WTC11 (cell line): ENCODE data around the gene VAT1. TPM values are rescaled to one million over a fixed set of nuclear protein-coding genes. Genes with fewer than 3 reads are reported as not detected.

Experiments used
- AFF4 ChIP-seq: sonication (generic); formaldehyde crosslinking; IDR thresholded peaks from 2 replicates; pipeline ENCODE4 v1.8.1; 2023; ENCODE audit warnings: mild to moderate bottlenecking, missing genetic modification reagents, borderline replicate concordance
- AR ChIP-seq: fragments of 250-450 bp; sonication (Bioruptor Pico); IDR thresholded peaks from 2 replicates; pipeline ENCODE4 v1.9.0; 2021; ENCODE audit warnings: mild to moderate bottlenecking
- CREM ChIP-seq: sonication (generic); formaldehyde crosslinking; IDR thresholded peaks from 2 replicates; pipeline ENCODE4 v1.8.1; 2022; ENCODE audit warnings: mild to moderate bottlenecking, missing genetic modification reagents, moderate library complexity
- CTCF ChIP-seq: fragments of 200-600 bp; IDR thresholded peaks from 2 replicates; pipeline ENCODE4 v1.8.0; 2022; ENCODE audit warnings: antibody characterized with exemption
- EMX1 ChIP-seq: fragments of 250-450 bp; sonication (Bioruptor Pico); IDR thresholded peaks from 2 replicates; pipeline ENCODE4 v1.8.0; 2021; ENCODE audit warnings: mild to moderate bottlenecking
- FOXK1 ChIP-seq: sonication (generic); formaldehyde crosslinking; IDR thresholded peaks from 2 replicates; pipeline ENCODE4 v1.8.0; 2022; ENCODE audit warnings: mild to moderate bottlenecking, moderate library complexity, missing genetic modification reagents
- IRF2 ChIP-seq: sonication (generic); formaldehyde crosslinking; IDR thresholded peaks from 2 replicates; pipeline ENCODE4 v1.8.0; 2022; ENCODE audit warnings: low read depth, missing genetic modification reagents, borderline replicate concordance
- MAX ChIP-seq: sonication (generic); formaldehyde crosslinking; IDR thresholded peaks from 2 replicates; pipeline ENCODE4 v1.8.0; 2022; ENCODE audit warnings: mild to moderate bottlenecking, missing genetic modification reagents
- MLX ChIP-seq: sonication (generic); formaldehyde crosslinking; IDR thresholded peaks from 2 replicates; pipeline ENCODE4 v1.8.1; 2023; ENCODE audit warnings: mild to moderate bottlenecking, missing genetic modification reagents, moderate library complexity
- NFE2L1 ChIP-seq: sonication (generic); formaldehyde crosslinking; IDR thresholded peaks from 2 replicates; pipeline ENCODE4 v1.8.1; 2023; ENCODE audit warnings: missing genetic modification reagents
- NR1H2 ChIP-seq: sonication (generic); formaldehyde crosslinking; IDR thresholded peaks from 2 replicates; pipeline ENCODE4 v1.9.0; 2021; ENCODE audit warnings: mild to moderate bottlenecking, moderate library complexity, missing genetic modification reagents
- PREB ChIP-seq: sonication (generic); formaldehyde crosslinking; IDR thresholded peaks from 2 replicates; pipeline ENCODE4 v1.8.1; 2022; ENCODE audit warnings: mild to moderate bottlenecking, missing genetic modification reagents, moderate library complexity, borderline replicate concordance
- SMAD4 ChIP-seq: sonication (generic); formaldehyde crosslinking; IDR thresholded peaks from 2 replicates; pipeline ENCODE4 v1.8.0; 2022; ENCODE audit warnings: mild to moderate bottlenecking, missing genetic modification reagents
- TEAD4 ChIP-seq: sonication (generic); formaldehyde crosslinking; IDR thresholded peaks from 2 replicates; pipeline ENCODE4 v1.8.0; 2022; ENCODE audit warnings: mild to moderate bottlenecking, missing genetic modification reagents
- TP53 ChIP-seq: sonication (generic); formaldehyde crosslinking; IDR thresholded peaks from 2 replicates; pipeline ENCODE4 v1.8.1; 2023; ENCODE audit warnings: mild to moderate bottlenecking, missing genetic modification reagents
- ZNF281 ChIP-seq: sonication (generic); formaldehyde crosslinking; IDR thresholded peaks from 2 replicates; pipeline ENCODE4 v1.8.0; 2023; ENCODE audit warnings: mild to moderate bottlenecking, missing genetic modification reagents
- ZSCAN18 ChIP-seq: fragments of 250-450 bp; sonication (Bioruptor Pico); IDR thresholded peaks from 2 replicates; pipeline ENCODE4 v2.1.2; 2022; ENCODE audit warnings: mild to moderate bottlenecking, moderate library complexity
- total RNA-seq: library from RNA; stranded (reverse); gene quantifications from 3 replicates; pipeline ENCODE4 v1.2.3, GENCODE V29; 2021

Gene VAT1
- total RNA-seq, 1 experiment from 2014 or later: 298 TPM

- TF ChIP-seq AFF4 (CRISPR knock-in tag): no peak; the same call in 1 of the 2 replicates
- no peak for TF ChIP-seq AR (CRISPR knock-in tag)
- TF ChIP-seq TEAD4 (CRISPR knock-in tag): peak; percentile 29; the same call in 1 of the 2 replicates
- TF ChIP-seq CREM (CRISPR knock-in tag): no peak
- TF ChIP-seq TP53: 0 out of 2 replicates have a peak, but pooled peaks have one; percentile 36
- peak; percentile 21; the same call in 1 of the 2 replicates for TF ChIP-seq MAX
- TF ChIP-seq NFE2L1 (CRISPR knock-in tag): no peak
- TF ChIP-seq FOXK1 (CRISPR knock-in tag): peak; percentile 86
- TF ChIP-seq EMX1: no peak
- TF ChIP-seq ZNF281: 0 out of 2 replicates have a peak, but pooled peaks have one; percentile 28
- TF ChIP-seq IRF2 (CRISPR knock-in tag): no peak
- TF ChIP-seq ZSCAN18 (CRISPR knock-in tag): no peak
- no peak for TF ChIP-seq NR1H2 (CRISPR knock-in tag)
- no peak for TF ChIP-seq MLX (CRISPR knock-in tag)
- no peak for TF ChIP-seq PREB (CRISPR knock-in tag)
- no peak for TF ChIP-seq CTCF
- TF ChIP-seq SMAD4 (CRISPR knock-in tag): 0 out of 2 replicates have a peak, but pooled peaks have one; percentile 32
Observed at GRCh38 chr17:43021741-43022512, at the start of gene VAT1 (continued).
